Kidney (tissue), 14 donors: ENCODE data around the gene EIF3A. TPM values are rescaled to one million over a fixed set of nuclear protein-coding genes. Genes with fewer than 3 reads are reported as not detected.

Experiments
- DNase-seq, 5 donors: peaks; one replicate each; pipeline ENCODE4 v3.0.0-alpha.2; 2013 to 2020
- FAIRE-seq: peaks from 2 replicates; lab custom pipeline; 2012; peaks lifted over from hg19 to GRCh38; lab: Jason Lieb, UNC
- H3K27ac ChIP-seq, 2 donors: one replicate each; pipeline ENCODE4 v1.7.0; 2013; ENCODE audit warnings: low read depth in 2 of 2, low read length in 2 of 2, inconsistent platforms in 1 of 2
- H3K27me3 ChIP-seq: one replicate; pipeline ENCODE4 v1.7.1; 2013; ENCODE audit warnings: low read length, inconsistent platforms; ENCODE audit not compliant: control insufficient read depth, insufficient read depth
- H3K36me3 ChIP-seq, 3 donors: one replicate each; pipeline versions ENCODE4 v1.7.0 to v1.7.1; 2013; ENCODE audit warnings: low read length in 3 of 3, control low read depth in 1 of 3, inconsistent platforms in 1 of 3; ENCODE audit not compliant: insufficient read depth in 3 of 3, control insufficient read depth in 2 of 3
- H3K4me1 ChIP-seq, 3 donors: one replicate each; pipeline versions ENCODE4 v1.7.0 to v1.7.1; 2013; ENCODE audit warnings: low read length in 3 of 3, inconsistent platforms in 1 of 3, low read depth in 1 of 3; ENCODE audit not compliant: control insufficient read depth in 2 of 3, insufficient read depth in 2 of 3
- H3K4me3 ChIP-seq, 3 donors: one replicate each; pipeline versions ENCODE4 v1.7.0 to v1.8.1; 2013; ENCODE audit warnings: low read length in 3 of 3, control low read depth in 1 of 3, inconsistent platforms in 1 of 3
- H3K9ac ChIP-seq, 3 donors: one replicate each; pipeline versions ENCODE4 v1.7.0 to v1.7.1; 2013; ENCODE audit warnings: low read length in 3 of 3, control low read depth in 1 of 3, inconsistent platforms in 1 of 3
- H3K9me3 ChIP-seq, 3 donors: one replicate each; pipeline versions ENCODE4 v1.7.0 to v1.7.1; 2013; ENCODE audit warnings: low read length in 3 of 3, control low read depth in 1 of 3, inconsistent platforms in 1 of 3; ENCODE audit not compliant: control insufficient read depth in 2 of 3, insufficient read depth in 1 of 3
- CTCF ChIP-seq: IDR thresholded peaks from 3 replicates; pipeline ENCODE4 v1.5.1; 2012; ENCODE audit warnings: mild to moderate bottlenecking, moderate library complexity, borderline replicate concordance; ENCODE audit not compliant: insufficient read depth; ENCODE audit errors: extremely low read depth
- intact Hi-C: fragments of 100-400 bp; cut with DNase I; formaldehyde crosslinking; loops from one replicate; pipeline ENCODE4 v1.11.1; 2022
- polyA plus RNA-seq: library from polyadenylated mRNA; stranded (reverse); fragments of 350-450 nt; fragmentation: Illumina TruSeq; extraction: RNeasy Lipid Tissue Mini Kit (QIAGEN cat#74804); gene quantifications from one replicate; pipeline ENCODE4 v1.2.3, GENCODE V29; 2014; ENCODE audit warnings: low read depth, low replicate concordance; ENCODE audit not compliant: insufficient read depth
- total RNA-seq: library from RNA; stranded (reverse); fragmentation: NEBNext Ultra II Directional; extraction: Animal tissue kit (Norgen Biotek cat#: 25700); gene quantifications from one replicate; pipeline ENCODE4 v1.2.1, GENCODE V29; 2021
- donor health status: control.
- donor health status: control.
- donor health status: control.
- donor health status: control.
- donor health status: control.
- donor health status: DM: yes; HTN: yes; CAD: no.
- donor health status: Normal renal cell carcinoma (clear cell type).

The EIF3A gene
- total and polyA plus RNA-seq, 2 donors from 2014 or later: 24.9 to 95.6 TPM

GRCh38 chr10:119026301-119027110, 54.1 kb downstream of the EIF3A start:
- no peak for FAIRE-seq
- H3K27ac ChIP-seq: no peak overlapping the region
- no peak overlapping the region for H3K4me3 ChIP-seq
- no peaks in the 10 kb centered on the region for H3K9me3 ChIP-seq
- peaks cover 0 to 8% (median 2%) of the 10 kb centered on the region in 3 donors for H3K4me1 ChIP-seq
- intact Hi-C loops: no loop called here
- H3K27me3 ChIP-seq: no peaks in the 10 kb centered on the region
- H3K9ac ChIP-seq: no peak overlapping the region
- peak in 1 of 5 donors; percentile 78 for DNase-seq
- no peaks in the 10 kb centered on the region for H3K36me3 ChIP-seq
- TF ChIP-seq CTCF: no peak

- no peak for TF ChIP-seq CTCF
- intact Hi-C loops: no loop called here
- no peak overlapping the region for H3K9ac ChIP-seq
- H3K9me3 ChIP-seq: no peaks in the 10 kb centered on the region
- no peak overlapping the region for H3K27ac ChIP-seq
- H3K4me1 ChIP-seq: peaks cover 0 to 7% (median 1%) of the 10 kb centered on the region in 3 donors
- DNase-seq (no peak), FAIRE-seq (no peak)
- no peaks in the 10 kb centered on the region for H3K36me3 ChIP-seq
- H3K27me3 ChIP-seq: no peaks in the 10 kb centered on the region
- H3K4me3 ChIP-seq: no peak overlapping the region
Observed at GRCh38 chr10:119025776-119026175, 54.8 kb downstream of the EIF3A start.

GRCh38 chr10:119025336-119025735, 55.3 kb downstream of the EIF3A start:
- no peak overlapping the region for H3K9ac ChIP-seq
- intact Hi-C loops: no loop called here
- H3K4me1 ChIP-seq: peaks cover 0 to 4% (median 0%) of the 10 kb centered on the region in 3 donors
- FAIRE-seq (no peak), DNase-seq (peak in 2 of 5 donors; percentile 17 to 92)
- no peak for TF ChIP-seq CTCF
- no peak overlapping the region for H3K27ac ChIP-seq
- H3K36me3 ChIP-seq: no peaks in the 10 kb centered on the region
- H3K27me3 ChIP-seq: no peaks in the 10 kb centered on the region
- H3K4me3 ChIP-seq: no peak overlapping the region
- H3K9me3 ChIP-seq: no peaks in the 10 kb centered on the region
